HG03060 (cell line): ENCODE data around the gene SPATA2L.
"Not testable (repeated sequence)": the region's sequence is repeated elsewhere in the genome, so short reads cannot be mapped to it uniquely, and the experiment has no call there.

Source experiments
- ATAC-seq: cut with Tn5 transposase; IDR thresholded peaks from one replicate; pipeline ENCODE4 v1.9.1; 2021; ENCODE audit warnings: low read depth, moderate number of reproducible peaks; ENCODE audit not compliant: unreplicated experiment

The SPATA2L gene

DNA sequence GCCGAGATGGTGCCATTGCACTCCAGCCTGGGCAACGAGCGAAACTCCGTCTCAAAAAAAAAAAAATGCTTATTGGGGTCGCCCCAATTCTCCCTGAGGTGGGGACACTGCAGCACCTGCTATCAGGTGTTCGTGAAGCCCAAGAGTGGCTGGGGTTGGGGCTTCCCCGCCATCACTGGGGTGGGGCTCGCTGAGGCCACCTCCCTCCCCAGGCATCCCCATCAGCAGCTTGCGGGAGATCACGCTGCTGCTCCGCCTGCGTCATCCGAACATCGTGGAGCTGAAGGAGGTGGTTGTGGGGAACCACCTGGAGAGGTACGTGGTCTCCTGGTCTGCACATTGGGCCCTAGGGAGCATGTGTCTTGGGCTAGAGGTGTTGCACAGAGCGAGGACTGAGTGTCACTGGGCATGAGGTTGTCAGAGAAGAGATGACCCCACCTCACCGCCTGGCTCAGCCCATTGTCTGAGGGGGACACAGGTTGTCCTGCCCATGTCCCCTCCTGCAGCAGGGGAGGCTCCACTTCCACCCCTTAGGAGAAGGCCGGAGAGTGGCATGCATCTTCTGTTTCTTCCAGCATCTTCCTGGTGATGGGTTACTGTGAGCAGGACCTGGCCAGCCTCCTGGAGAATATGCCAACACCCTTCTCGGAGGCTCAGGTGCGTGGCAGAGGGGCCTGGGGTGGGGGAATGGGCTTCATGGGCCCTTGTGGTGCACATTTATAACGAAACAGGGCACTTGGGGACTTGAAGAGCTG lies 10.1 kb downstream of the SPATA2L start:
- no peak for ATAC-seq

DNA sequence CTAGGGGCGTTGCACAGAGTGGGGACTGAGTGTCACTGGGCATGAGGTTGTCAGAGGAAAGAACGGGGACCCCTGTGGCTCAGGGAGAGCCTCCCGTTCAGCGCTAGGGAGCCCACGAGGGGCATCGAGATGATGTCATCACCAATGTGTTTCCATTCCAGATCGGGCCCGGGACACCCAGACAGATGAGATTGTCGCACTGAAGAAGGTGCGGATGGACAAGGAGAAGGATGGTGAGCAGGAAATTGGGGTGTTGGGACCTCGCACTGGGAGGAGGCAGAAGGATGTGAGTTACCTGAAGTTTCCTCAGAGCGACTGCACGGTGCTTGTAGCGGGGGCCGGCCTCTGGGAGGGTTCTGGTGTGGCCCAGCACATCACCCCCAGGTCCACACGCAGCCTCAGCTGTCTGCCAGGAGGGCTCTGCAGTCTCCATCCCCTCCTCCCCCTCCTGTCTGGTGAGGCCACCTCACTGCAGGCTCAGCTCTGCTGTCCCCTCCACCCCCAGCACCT lies 11.1 kb downstream of the SPATA2L start:
- no peak for ATAC-seq

DNA sequence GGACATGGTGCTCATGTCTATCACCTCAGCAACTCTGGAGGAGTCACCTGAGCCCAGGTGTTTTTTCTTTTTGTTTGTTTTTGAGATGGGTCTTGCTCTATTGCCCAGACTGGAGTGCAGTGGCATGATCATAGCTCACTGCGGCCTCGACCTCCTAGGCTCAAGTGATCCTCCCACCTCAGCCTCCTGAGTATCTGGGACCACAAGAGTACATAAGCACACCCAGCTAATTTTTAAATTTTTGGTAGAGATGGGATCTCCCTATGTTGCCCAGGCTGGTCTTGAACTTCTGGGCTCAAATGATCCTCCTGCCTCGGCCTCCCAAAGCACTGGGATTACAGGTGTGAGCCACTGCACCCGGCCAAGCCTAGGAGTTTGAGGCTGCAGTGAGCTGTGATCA lies 11.9 kb downstream of the SPATA2L start:
- ATAC-seq, result not testable (repeated sequence)

DNA sequence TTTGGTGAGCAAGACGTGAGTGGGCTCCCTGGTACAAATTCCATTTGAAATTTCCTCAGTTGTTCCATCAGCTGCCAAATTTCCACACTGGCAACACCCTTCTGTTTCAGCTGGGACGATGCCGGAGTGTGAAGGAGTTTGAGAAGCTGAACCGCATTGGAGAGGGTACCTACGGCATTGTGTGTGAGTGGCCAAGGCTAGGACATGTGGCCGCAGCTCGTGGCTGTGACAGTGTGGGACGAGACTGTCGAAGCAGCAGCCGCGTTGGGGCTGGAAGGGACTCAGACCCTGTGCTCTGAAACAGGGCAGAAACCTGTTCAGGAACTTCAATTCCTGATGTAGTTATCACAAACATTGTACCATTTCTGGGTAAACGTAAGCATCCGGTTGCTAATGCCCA lies 12.4 kb downstream of the SPATA2L start:
- no peak for ATAC-seq

DNA sequence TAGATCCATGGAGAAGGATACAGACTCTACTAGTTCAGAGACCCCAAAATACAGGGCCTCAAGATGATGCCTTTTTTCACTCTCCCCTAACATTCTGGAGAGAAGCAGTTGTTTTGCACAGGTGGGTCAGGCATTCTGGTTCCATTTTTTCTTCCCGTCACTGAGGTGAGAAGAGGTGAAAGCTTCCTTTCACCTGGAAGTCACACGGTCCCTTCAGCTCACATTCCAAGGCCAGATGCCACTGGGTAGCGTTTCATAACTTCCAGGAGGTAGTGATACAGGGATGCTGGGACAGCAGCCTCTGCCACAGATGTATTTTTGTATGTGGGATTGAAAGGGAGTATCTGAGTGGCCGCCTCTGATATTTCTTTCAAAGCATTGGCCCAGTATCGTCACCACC lies 13.1 kb downstream of the SPATA2L start:
- no peak for ATAC-seq

DNA sequence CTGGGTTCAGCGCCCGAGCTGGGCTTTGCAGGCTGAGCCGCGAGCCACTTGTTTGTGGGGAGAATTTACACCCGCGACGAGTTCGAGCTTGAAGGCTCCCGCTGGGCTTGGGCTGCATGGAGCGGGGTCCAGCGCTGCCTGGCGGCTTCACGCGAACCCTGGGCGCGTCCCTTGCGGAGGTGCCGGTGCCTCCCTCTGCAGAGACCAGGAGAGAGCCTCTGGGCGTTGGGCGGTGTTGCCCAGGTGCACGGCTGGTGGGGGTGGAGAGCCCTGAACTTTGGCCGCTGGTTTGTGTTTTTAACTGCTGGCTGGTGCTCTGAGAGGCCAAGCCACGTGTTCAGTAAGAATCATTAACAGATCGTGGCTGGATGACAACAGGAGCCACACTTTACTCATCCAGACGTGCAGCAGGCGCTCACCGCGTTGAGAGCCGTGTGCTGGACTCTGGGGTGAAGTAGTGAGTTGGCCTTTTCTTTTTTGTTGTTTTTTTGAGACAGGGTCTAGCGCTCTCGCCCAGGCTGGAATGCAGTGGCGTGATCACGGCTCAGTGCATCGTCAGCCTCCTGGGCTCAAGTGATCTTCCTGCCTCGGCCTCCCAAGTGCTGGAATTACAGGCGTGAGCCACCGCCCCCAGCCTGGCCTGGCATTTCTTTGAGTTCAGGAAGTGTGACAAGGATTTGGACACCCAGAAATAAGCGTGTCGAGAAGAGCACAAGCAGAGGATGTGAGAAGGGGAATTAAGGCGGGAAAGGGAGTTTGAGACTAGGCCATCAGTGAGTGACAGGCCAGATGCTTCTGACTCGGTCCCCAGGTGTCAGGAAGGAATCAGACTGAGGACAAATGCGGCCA lies 14.2 kb downstream of the SPATA2L start:
- peak; percentile 38 for ATAC-seq

DNA sequence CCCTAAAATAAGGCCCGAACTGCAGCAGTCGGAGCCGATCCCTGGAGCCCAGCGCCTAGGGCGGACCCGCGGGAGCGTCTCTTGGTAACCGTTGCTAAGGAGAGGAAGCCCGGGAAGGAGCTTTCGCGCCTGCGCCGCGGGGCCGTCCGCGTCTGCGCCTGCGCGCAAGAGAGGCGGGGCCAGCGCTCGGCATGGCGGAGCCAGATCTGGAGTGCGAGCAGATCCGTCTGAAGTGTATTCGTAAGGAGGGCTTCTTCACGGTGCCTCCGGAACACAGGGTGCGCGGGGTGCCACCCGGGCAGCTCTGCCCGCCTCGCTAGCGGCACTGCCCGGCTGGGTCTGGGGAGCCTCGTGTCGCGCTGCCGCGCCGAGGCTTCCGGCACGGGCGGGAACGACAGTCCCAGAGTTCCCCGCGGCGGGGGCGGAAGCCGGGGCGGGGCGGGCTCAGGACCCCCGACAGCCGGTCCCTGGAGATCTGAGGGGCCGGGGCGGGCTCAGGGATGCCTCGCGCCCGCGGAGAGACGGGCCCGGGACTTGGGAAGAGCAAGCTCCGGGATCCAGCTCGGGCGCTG lies 14.9 kb downstream of the SPATA2L start, which contains the start of gene CDK10:
Gene CDK10, plus strand, starts transcription at position 170 of the 572 bp plus-strand sequence. Its CDS starts 22 bp downstream, at position 192.
- ATAC-seq, result peak; percentile 55

DNA sequence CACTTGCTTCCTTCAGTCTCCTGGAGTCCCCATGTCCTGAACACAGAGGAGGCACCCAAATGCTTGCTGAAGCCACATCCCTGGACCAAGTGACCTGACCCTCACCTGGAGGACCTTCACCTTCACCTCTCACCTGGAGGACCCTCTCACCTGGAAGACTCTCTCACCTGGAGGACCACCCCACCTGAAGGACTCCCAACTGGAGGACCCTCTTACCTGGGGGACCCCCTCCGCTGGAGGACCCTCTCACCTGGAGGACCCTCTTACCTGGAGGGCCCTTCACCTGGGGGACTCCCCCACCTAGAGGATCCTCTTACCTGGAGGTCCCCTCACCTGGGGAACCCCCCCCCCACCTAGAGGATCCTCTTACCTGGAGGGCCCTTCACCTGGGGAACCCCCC lies 15.6 kb downstream of the SPATA2L start:
- no peak for ATAC-seq

DNA sequence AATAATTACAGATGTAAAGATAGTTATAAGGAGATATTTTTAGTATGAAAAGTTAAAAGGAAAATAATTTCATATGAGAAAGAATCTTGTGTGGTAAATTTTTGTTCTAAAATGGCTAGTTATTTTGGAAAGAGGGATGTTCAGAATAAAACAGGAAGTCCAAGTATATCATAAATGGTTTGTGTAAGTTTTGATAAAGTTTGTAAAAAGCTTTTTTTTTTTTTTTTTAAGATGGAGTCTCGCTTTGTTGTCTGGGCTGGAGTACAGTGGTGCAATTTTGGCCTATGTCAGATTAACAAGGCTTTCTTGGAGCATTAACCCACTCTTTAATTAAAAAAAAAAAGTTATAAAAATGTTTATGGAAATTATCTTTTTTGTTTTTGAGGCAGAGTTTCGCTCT lies 23.2 kb downstream of the SPATA2L start:
- ATAC-seq, result no peak

DNA sequence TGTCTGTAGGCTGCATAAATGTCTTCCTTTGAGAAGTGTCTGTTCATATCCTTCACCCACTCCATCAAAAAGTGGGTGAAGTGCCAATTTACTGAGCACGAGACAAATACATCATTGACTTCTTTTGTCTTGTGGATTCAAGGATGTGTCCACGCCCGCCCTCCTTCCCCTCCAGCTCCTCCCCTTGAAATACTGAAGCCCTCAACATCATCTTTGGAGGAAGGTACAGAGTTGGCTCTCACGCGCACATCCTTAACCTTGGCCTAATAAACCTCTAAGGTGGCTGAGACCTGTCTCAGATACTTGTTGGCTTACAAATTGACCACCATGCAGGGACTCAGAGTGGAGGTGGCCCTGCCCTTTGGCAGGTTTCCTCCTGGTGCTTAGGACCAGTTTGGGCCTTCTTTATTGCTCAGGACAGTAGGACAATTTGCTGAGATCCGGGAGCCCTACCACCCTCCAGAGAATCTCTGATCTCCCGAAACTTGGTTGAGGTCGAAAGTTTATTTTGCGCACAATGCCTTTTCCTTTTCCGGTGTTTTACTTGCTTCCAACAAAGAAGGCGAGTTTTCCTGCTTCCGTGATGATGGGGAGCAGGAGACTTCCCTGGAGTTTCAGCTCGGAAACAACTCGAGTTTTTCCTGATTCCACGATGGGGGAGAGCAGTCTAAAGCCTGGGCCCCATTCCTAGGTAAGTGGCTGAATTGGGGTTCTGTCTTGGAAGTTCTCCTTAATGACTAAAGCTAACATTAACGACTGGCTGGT lies 29.1 kb downstream of the SPATA2L start:
- ATAC-seq, result no peak

DNA sequence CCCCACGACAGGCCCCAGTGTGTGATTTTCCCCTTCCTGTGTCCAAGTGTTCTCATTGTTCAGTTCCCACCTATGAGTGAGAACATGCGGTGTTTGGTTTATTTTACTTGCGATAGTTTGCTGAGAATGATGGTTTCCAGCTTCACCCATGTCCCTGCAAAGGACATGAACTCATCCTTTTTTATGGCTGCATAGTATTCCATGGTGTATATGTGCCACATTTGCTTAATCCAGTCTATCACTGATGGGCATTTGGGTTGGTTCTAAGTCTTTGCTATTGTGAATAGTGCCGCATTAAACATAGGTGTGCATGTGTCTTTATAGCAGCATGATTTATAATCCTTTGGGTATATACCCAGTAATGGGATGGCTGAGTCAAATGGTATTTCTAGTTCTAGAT lies 29.9 kb downstream of the SPATA2L start:
- not testable (repeated sequence) for ATAC-seq

DNA sequence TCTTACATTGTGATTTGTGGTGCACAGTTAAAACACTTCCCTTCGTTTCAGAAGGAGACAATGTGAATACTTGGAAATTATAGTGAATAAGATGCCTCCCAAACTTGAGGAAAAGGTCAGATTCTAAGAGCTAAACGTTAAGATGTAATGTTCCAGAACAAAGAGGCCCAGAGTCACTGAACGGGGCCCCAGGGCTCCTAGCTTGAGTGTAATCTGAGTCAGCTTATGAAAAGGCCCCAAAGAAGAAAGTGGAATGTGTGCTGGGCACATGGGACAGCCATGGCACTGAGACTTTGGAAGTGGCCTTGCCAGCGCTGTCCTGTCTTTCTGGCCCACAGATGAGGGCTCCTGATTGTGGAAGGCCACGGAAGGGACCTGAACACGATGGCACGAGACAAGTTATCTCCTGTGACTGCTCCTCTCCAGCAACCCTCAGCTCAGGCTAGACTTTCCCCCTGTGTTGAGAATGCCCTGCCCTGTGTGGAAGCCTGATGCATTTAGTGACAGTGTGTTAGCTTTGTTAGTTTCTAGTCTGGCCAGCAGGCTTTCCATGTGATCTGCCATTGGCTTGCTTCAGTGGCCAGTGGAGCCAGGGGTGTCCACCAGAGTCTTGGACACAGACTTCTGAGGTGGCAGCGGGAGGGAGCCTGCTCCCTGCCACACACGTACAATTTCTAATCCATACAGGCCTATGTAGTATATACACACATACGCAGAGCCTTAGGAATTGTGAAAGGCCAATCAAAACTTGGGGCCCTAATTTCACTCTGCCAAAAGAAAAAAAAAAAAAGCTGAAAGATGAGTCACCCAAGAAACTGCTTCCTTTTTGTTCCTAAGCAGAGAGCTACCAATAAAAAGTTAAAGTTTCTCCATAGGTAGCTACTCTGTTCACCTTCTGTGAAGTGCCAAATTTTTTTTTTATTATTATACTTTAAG lies 30.7 kb downstream of the SPATA2L start:
- ATAC-seq, result no peak

DNA sequence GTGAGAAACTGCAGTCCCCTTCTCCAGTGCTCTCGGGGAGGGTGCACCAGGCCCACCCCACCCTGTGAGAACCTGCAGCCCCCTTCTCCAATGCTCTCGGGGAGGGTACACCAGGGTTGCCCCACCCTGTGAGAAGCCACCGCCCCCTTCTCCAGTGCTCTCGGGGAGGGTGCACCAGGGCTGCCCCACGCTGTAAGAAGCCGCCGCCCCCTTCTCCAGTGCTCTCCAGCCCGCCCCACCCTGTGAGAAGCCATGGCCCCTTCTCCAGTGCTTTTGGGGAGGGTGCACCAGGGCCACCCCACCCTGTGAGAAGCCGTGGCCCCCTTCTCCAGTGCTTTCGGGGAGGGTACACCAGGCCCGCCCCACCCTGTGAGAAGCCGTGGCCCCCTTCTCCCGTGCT lies 31.8 kb downstream of the SPATA2L start:
- no peak for ATAC-seq

DNA sequence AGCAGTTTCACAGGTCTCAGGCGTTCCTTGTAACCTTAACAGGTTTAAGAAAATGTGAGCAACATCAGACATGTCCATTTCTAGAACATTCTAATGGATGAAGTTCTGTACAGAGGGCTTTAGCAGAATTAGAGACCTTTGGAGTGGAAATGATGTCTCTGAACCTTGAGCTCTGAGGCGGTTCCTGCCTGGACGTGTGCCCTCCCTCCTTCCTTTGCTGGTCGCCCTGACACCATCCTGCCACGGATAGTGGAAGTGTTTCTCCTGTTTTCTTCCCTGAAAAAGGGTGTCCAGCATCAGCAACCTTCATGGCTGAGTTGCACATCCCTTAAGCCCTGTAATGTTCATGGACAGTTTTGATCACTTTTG lies 32.7 kb downstream of the SPATA2L start:
- ATAC-seq, result no peak

DNA sequence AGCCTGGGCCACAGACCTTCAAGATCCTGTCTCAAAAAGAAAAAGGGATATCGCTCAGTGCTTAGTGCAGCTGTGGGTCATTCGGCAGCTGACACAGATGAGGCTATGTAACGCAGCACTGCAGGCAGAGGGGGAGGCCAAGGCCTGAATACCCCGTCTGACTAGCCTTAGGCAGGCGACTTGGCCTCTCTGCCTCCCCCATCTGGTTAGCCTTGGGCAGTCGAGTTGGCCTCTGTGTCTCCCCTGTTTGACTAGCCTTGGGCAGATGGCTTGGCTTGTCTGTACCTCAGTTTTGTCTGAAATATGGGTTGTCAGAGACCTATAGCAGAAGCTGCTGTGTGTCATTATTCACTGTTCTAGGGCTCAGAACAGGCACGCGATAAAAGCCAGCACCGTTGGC lies 33.9 kb downstream of the SPATA2L start:
- ATAC-seq, result no peak

DNA sequence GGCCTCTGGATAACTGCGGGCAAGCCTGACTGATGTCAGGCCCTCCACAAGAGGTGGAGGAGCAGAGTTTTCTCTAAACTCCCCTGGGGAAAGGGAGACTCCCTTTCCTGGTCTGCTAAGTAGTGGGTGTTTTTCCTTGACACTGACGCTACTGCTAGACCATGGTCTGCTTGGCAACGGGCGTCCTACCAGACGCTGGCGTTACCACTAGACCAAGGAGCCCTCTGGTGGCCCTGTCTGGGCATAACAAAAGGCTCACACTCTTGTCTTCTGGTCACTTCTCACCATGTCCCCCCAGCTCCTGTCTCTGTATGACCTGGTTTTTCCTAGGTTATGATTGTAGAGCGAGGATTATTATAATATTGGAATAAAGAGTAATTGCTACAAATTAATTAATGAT lies 34.5 kb downstream of the SPATA2L start:
- not testable (repeated sequence) for ATAC-seq

DNA sequence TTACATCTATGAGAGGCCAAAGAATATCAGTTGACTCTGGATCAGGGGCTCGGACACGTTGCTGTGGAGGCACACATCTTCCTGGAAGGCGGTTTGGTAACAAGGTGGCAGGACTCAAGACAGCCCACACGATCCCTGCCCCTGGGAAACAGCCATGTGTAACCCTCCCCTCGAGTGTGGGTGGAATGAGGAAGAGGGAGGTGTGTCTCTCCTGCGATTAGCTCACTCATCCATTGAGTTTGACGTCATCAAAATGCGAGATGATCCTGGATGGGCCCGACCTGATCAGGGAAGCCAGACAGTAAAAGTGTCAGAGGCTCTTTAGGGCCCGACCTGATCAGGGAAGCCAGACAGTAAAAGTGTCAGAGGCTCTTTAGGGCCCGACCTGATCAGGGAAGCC lies 37.3 kb downstream of the SPATA2L start:
- ATAC-seq, result not testable (repeated sequence)

DNA sequence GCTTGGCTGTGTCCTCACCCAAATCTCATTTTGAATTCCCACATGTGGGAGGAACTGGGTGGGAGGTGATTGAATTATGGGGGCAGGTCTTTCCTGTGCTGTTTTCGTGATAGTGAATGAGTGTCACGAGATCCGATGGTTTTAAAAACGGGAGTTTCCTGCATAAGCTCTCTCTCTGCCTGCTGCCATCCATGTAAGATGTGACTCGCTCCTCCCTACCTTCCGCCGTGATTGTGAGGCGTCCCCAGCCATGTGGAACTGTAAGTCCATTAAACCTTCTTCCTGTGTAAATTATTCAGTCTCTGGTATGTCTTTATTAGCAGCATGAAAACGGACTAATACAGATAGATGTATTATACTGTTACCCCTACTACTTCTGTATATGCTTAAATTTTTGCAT lies 40.3 kb downstream of the SPATA2L start:
- ATAC-seq, result no peak

DNA sequence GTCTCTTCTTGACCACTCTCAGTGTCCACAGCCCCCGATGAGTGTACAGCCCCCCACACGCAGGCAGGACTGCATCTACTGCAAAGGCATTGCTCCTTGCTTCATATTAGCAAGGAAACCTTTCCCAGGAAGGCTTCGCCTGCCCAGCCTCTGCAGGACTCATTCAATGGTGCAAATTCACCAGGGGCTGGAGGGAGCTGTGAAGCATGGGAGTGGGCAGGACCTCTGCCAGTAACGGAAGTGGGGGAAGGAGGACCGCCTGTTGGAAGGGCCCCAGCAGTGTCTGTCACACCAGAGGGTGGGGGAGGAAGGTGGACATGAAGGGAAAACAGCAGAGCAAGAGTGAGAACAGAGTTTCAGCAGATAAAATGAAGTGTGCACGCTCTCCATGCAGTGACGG lies 41.4 kb downstream of the SPATA2L start:
- ATAC-seq, result no peak
